Measurements from ENCODE around the gene PGAM1.
"Not testable (repeated sequence)": the region's sequence is repeated elsewhere in the genome, so short reads cannot be mapped to it uniquely, and the experiment has no call there.

PGAM1 gene

DNA sequence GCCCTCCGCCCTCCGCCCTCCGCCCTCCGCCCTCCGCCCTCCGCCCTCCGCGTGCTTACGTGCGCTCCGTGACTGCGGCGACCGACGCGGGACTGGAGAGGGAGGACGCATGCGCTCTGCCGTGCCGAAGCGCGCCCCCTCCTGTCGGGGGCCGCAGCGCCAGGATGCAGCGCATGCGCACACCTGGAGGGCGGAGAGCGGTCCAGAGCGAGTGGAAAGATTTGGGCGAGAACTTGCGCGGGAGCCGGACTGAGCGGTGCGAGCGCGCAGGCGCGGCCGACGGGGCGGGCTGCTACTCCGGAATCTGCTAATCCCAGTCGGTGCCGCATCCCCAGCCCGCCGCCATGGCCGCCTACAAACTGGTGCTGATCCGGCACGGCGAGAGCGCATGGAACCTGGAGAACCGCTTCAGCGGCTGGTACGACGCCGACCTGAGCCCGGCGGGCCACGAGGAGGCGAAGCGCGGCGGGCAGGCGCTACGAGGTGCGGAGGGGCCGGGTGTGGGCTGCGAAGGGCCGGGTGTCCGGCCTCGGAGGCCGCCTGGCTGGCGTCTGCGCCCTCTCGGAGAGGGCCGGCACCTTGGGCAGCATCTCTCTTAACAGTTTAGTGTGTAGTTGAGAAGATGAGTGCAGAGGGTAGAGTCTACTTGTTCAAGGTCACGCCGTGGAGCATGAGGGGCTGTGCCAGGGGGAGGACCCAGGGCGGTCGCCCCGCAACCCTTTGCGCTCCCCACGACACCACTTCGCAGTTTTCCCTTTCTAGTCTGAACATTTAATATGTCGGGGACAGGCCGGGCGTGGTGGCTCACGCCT, at the start of gene PGAM1:
Gene PGAM1 (plus strand): TSS at position 228 of the 812 bp plus-strand sequence. CDS start 117 bp downstream, at position 345.
- DNase-seq (ENCODE audit: low read depth): peak; percentile 62

DNA sequence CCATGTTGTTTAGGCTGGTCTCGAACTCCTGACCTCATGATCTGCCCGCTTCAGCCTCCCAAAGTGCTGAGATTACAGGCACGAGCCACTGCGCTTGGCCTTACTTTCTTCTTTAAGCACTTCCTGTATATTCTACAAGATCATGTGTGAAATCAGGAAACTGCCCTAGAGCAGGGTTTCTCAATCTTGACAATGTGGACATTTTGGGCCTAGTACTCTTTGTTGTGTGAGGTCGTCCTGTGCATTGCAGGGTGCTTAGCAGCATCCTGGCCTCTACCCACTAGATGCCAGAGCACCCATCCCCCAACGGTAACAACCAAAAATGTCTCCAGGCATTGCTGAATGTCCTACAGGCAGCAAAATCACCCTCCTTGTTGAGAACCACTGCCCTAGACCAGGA, 49.6 kb upstream of the PGAM1 start:
- DNase-seq (ENCODE audit: low read depth): no peak

DNA sequence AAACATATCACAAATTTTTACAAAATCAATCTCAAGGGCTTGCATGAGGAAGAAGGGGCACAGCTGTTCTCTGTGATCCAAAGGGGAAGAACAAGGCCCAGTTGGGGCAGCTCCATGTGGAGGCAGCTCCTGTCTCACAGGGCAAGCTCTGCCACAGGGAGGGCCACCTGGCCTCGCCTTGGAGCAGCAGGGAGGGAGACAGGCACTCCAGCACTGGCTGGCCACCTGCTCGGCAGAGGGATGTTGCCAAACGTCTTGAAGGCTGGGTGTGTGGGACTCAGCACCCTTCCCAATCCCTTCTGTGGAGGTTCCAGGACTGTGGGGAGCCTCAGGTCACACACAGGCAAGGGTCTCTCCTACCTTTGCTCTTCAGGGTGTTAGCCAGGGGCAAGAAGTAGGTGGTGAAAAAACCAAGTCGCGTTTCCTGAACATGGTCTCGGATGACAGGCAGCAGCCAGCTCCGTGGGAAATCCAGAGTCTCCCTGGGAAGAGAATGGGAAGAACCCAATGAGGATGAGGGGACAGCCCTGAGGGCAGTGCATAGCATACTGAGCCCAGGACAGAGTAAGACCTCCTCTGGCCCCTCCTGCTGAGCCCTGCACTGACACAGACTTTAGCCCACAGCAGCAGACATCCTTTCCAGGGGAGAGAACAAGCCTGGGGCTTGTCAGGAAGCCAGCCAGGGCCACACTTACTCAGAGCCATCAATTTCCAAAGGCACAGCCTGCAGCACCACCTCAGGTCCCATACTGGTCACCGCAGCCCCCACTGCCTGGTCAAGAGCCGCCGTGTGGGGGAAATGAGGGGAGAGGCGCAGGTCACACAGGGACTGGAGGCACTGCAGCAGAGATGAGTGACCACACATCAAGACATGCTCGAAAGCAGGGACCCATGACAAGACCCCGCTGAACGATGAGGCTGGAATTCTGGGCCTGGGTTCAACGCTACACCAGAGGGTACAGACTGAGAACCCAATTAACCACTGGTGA, 46.8 kb upstream of the PGAM1 start:
- no peak for DNase-seq (ENCODE audit: low read depth)

DNA sequence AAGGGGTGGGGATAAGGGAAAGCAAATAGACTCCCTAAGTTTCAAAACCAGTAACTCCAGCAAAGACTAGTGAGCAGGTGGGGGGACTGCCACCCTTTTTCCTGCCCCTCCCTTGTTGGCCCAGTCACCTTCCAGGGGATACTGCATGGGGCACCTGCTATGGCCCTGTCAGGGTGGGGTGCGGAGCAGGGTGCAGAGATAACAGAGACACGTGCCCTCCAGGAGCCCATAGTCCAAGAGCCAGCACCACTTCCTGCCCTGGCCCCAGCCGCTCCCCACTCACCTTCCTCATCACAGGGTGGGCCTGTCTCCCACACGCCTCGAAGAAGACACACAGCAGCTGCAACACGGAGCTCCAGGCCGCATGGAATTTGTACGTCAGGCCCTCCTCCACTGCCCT, 45.5 kb upstream of the PGAM1 start:
- DNase-seq (ENCODE audit: low read depth): no peak

DNA sequence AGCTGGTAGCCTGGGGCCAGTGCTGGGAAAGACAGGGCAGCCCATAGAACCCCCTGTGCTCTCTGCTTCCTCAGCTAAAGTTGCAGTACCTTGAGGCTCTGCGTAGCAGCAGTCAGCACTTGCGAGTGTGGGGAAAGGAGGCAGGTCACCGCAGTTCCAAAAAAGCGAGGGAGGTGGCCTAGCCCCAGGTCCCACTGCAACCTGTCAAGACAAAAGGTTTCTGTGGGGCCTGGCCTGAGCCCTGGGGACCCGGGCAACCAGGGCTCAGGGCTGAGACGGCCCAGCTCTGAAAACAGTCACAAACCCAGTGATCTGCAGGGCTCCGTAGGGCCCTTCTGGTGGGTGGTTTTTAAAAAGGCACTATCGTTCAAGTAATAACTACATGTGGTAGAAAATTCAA, 44.4 kb upstream of the PGAM1 start:
- DNase-seq (ENCODE audit: low read depth): no peak

DNA sequence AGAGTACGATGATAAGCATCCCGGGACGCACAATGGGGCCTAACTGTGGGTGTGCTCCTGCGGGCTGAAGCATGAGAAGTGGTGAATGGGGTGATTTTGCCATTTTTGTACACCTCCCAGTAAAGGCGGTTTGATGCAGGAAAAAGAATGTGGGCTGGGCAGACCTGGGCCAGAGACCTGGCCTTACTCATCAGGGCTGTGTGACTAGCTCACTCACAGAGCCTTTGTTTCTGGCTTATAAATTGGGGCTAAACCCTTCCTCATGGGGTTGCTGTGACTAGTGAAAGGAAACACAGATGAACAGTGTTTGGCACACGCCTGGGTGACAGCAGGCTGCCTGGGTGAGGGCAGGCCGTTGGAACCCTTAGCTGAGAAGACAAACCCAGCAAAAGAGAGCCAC, 42.8 kb upstream of the PGAM1 start:
- no peak for DNase-seq (ENCODE audit: low read depth)

DNA sequence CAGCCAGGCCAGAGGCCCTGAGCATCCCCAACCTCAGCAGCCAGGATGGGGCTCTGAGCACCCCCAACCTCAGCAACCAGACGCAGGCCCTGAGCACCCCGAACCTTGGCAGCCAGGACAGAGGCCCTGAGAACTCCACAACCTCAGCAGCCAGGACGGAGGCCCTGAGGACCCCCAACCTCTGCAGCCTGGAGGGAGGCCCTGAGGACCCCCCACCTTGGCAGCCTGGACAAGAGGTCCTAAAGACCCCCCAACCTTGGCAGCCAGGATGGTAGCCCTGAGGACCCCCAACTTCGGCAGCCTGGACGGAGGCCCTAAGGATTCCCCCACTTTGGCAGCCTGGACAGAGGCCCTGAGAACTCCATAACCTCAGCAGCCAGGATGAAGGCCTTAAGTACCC, 41.8 kb upstream of the PGAM1 start:
- no peak for DNase-seq (ENCODE audit: low read depth)

DNA sequence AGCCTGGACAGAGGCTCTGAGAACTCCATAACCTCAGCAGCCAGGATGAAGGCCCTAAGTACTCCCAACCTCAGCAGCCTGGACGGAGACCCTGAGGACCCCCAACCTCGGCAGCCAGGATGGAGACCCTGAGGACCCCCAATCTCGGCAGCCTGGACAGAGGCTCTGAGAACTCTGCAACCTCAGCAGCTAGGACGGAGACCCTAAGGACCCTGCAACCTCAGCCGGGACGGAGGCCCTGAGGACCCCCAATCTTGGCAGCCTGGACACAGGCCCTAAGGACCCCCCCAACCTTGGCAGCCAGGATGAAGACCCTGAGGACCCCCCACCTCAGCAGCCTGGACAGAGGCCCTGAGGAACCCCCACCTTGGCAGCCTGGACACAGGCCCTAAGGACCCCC, 41.4 kb upstream of the PGAM1 start:
- DNase-seq (ENCODE audit: low read depth): no peak

DNA sequence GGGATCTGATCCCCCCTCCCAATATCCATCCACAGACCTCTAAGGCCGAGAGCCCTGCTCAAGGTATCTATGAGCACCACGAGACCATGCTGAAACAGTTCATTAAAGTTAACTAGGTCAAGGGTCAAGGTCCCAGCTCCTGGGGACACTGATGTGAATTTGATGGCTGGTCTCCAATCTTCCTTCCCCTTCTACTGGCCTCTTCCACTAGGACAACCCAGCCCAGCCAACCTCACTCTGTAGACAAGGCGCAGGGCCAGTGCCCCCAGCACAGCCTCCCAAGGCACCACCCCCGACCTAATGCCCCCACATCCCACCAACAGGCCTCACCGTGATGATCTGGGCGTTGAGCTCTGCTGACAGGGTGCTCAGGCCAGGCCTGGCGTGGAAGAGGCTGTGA, 40.4 kb upstream of the PGAM1 start:
- no peak for DNase-seq (ENCODE audit: low read depth)

DNA sequence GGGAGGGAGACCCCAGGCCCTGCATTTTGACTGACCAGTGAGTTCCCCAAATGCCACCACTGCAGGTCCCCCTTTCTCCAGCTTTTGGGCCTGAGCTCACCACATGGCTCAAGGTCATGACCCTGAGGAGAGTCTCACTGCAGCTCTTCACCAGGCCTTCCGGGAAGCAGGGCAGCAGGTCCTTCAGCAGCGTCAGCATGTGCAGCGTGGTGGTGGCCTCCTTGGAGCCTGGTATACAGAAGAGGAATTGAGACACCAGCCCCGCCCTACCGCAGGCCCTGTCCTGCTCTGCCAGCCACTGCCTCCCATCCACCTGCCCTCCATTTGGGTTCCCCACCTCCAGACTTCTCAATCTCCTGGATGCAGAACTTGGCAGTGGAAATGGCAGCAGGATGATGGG, 37.8 kb upstream of the PGAM1 start:
- no peak for DNase-seq (ENCODE audit: low read depth)

DNA sequence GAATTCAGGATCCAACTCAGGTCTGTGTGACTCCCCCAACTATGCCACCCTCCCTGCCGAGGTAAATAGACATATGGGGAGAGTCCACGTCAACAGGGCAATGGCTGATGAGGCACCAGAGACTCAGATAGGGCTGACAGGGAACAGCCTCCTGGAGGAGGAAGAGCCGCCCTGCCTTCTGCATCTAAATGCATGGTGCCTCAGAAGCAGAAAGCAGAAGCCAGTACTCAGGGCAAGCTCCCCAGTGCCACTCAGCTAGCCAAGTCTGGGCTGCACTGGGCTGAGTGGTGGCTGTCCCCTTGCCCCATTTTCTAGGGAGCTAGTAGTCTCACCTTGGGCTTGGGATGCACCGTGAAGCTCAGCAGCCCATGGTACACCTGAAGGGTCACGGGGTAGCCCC, 35.9 kb upstream of the PGAM1 start:
- DNase-seq (ENCODE audit: low read depth): no peak

DNA sequence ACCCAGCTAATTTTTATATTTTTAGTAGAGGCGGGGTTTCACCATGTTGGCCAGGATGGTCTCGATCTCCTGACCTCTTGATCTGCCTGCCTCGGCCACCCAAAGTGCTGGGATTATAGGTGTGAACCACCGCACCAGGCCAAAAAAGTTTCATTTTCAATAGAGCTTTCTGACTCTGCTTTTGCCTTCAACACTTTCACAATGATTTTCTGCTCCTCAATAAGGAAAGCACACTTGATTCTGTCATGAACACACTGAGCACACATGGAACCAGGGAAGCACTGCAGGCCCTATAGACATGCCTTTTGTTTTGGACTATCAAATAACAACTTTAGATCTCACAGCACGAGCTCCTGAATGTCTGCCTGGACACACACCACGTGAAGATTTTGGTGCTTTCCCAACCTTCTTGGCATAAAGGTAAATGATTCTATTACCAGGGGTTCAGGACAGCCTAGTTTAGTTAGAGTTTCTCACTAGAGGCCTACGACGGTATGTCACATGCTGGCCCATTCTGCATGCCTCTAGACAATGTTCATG, 32.9 kb upstream of the PGAM1 start:
- DNase-seq (ENCODE audit: low read depth): no peak

DNA sequence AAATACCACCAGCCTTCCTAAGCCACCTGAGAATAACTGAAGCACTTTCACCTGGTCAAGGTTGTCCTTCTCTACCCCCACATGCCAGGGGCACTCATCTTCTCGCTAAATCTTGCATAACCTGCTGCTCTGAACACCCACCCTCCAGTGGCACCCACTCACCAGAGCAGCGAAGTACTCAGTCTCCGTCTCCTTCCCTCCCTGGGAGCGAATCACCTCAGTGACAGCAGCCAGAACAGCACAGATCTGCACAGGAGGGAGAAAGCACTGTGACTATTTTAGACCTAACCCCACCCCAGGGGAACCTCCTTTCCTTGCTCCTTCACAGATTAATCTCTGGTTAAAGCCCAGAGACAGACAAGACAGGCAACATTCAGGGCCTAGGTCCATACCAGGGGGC, 29.9 kb upstream of the PGAM1 start:
- DNase-seq (ENCODE audit: low read depth): no peak

DNA sequence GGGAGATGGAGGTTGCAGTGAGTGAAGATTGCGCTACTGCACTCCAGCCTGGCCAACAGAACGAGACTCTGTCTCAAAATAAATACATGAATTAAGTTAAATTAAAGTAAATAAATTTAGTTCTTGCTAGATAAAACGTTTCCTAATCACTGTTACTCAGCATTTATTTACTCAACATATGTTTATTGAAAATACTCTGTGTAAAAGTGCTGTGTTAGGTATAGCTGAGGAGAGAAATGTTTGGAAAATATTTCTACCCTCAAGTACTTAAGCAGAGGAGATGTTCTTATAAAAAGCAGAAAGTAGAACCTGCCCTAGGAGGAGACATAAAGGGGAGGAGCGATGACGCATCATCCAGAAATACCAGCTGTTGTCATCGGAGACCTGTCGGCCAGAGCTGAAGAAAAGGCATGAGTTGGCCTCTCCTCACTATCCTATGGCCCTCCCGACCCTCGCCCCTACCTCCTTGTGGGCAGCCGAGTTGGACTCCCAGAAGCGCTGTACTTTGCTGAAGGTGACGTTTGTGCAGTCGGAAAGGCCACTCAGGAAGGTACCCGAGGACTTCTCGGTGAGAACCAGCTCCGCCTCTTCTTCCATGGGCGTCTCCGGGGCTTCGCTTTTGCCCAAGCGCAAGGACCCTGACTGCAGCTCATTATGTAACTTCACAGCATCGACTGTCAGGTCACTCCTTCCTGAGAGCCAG, 26.0 kb upstream of the PGAM1 start:
- DNase-seq (ENCODE audit: low read depth): no peak

DNA sequence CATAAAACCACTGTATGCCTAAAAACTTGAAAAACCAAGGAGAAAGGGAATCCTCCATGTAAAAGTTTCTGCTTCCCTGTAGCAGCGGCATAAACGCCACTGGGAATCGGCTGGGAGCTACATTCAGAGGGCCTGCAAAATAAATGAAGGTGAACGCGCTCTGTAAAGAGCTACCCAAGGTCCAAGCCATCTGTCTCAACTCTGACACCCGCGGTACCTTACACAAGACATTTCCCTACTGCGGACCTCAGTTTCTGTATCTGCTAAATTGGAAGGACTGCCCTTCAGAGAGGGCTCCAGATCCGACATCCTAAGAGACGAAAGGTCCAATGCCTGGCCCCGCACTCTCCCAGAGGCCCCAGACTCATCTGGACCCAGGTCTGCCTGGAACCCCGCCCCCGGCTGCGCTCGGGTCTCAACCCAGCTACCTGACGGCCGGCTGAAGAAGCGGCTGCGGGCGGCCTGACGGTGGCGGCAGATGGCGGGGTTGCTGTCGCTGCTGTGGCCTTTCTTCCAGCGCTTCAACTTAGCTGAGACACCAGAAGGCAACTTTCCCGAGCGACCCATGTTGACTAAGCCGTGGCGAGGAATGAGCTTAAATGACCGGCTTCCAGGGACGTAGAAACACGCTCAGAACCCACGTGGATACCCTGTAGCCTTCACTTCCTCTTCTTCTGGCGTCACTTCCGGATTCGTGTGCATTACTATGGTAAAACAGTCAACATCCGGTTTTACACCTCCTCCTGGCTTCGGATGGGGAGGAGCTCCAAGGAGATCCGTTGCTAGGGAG, 25.1 kb upstream of the PGAM1 start, which contains the start of gene RRP12:
Gene RRP12 (minus strand): TSS at position 676 of the 790 bp plus-strand sequence. CDS start 109 bp downstream, at position 567.
- DNase-seq (ENCODE audit: low read depth): peak; percentile 80

DNA sequence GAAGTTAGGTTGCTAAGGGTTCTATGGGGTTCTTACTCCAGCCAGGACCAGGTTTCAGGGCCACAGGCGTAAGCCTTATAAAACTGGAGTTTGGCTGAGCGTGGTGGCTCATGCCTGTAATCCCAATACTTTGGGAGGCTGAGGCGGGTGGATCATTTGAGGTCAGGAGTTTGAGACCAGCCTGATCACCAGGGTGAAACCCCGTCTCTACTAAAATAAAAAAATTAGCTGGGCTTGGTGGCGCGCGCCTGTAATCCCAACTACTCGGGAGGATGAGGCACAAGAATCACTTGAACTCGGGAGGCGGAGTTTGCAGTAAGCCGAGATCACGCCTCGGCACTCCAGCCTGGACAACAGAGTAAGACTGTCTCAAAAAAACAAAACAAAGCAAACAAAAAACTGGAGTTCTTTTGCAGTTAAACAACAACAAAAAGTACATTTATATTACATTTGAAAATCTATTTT, 24.5 kb upstream of the PGAM1 start:
- no peak for DNase-seq (ENCODE audit: low read depth)

DNA sequence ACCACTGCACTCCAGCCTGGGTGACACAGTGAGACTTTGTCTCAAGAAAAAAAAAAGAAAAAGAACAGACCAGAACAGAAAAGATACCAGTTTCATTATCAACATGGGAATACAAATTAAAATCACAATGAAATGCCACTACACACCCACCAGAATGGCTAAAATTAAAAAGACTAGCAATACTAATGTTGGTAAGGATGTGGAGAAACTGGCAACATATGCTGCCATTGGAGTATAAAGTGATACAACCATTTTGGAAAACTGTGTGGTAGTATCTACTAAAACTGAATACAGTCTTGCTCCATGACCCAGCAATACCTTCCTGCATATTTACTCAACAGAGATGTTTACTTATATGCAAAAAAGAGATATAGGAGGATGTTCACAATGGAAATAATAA, 21.9 kb upstream of the PGAM1 start:
- DNase-seq (ENCODE audit: low read depth): no peak

DNA sequence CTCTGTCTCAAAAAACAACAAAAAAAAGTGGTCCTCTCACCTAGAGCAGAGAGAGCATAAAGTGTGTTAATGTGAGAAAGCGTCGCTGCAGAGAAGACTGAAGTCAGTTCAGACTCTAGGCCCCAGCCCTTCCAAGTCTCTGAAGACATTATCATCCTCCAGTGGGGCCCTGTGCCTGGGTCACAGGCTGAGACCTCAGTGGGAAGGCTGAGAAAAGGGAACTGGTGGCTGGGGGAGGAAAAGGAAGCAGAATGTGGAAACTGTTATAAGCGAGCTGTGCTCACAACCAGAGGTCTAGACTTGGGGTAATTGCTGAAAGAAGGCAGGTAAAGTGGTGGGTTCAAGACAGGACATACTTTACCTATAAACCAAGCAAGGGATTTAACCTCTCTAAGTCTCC, 19.9 kb upstream of the PGAM1 start:
- no peak for DNase-seq (ENCODE audit: low read depth)

DNA sequence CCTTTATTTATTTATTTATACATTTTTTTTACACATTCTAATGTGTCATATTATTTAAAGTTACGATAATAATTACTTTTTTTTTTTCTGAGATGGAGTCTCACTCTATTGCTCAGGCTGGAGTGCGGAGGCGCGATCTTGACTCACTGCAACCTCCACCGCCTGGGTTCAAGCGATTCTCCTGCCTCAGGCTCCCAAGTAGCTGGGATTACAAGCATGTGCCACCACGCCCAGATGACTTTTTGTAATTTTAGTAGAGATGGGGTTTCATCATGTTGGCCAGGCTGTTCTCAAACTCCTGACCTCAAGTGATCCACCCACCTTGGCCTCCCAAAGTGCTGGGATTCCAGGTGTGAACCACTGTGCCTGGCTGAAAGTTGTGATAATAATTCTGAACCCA, 19.5 kb upstream of the PGAM1 start:
- DNase-seq (ENCODE audit: low read depth): not testable (repeated sequence)

DNA sequence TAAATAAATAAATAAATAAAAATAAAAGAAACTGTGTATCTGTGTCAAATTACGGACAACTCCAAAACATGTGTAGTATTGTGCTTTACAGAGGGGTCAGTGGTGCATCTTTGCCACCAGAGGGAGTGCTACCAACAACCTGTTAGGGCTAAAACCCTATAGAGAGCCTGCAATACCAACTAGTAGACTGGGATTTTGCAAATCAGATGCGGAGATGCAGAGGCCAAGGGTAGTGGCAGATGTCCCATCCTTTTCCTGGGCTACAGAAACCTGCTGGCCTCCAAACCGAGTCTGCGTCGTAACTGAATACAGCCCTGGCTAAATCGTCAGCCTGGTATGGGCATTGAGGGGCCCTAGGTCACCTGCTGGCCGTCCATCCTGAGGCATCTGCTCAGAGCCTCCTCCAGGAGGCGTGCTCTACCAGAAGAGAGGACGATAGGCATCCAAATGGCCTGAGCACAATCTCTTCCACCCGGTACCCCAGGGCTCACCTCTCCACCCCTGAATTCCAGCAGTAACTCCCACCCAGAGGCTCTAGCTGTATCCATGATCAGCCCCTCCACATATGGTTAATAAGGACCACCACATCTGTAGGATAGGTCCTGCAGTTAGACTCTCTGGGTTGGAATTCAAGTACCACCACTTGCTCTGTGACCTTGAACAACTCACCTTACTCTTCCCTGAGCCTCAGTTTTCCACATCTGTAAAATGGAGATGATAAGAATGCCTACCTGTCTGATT, 18.6 kb upstream of the PGAM1 start:
- no peak for DNase-seq (ENCODE audit: low read depth)

DNA sequence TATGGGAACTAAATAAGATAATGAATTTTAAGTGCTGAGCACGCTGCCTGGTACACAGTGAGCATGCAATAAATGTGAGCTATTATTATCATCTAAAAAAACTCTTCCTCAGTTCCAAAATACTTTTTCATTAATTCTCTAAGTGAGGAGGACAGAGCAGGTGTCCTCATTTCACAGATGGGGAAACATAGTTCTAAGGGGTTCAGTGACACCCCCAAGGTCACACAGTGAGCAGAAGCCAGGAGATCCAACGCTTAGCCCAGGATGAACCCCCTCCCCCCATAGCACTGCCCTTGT, 18.1 kb upstream of the PGAM1 start:
- no peak for DNase-seq (ENCODE audit: low read depth)
